ENCODE data around the gene GLB1L3. TPM values are rescaled to one million over a fixed set of nuclear protein-coding genes. Genes with fewer than 3 reads are reported as not detected.
A peak's percentile ranks its signal among the peaks of the same experiment; 100 is the strongest.
"Not testable (repeated sequence)": the region's sequence is repeated elsewhere in the genome, so short reads cannot be mapped to it uniquely, and the experiment has no call there.

The GLB1L3 gene
- total RNA-seq, 2 experiments from 2014 or later = 7.1 to 8.6 TPM

DNA sequence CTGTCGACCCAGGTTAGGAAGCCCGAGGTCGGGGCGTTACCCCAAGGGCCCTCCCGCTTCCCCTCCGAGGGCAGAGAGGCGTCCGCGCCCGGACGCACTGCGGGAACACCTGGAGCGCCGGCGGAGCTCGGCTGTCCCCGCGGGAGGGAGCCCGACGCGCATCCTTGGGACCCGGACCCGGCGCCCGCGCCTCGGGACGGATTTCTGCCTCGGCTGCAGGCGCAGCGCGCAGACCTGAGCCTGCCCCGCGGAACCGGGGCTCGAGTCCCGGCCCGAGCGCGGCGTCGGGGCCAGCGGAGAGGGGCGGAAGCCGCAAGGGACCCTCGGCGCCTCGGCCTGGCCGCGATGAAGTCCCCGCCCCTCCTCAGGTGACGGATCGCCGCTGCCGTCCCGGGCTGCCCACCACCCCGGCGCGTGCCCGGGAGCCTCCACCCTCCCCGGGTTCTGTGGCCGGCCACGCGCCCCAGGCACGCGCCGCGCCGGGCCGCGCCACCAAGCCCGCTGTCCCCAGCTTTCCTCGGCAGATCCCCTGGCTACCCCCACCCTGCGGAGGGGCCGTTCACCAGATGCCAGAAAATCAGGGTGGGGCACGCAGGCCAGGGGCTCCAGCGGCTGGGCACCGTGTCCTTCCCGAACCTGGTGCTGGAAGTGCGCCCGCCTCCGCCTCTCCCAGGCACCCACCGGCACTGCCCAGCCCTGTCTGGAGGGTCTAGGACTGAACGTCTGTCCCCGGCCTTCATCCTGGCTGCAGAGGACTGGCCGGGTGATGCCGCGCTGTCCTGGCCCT, 410 bp downstream of the GLB1L3 start:
- Mint-ChIP-seq H3K4me1 (ENCODE audit: low read depth) (peaks cover 31% of the 10 kb centered on the region), H3K4me3 (peak overlapping the region; percentile 95), H3K27me3 (peaks cover 4% of the 10 kb centered on the region), H3K27ac (peak overlapping the region; percentile 99), H3K36me3 (peaks cover 7% of the 10 kb centered on the region), H3K9me3 (peaks cover 6% of the 10 kb centered on the region)
- intact Hi-C loops (cut with micrococcal nuclease) = loop anchor here (1.0 to 10.0 kb wide), 3 partner anchors 55 to 308 kb away; partner anchors contain the start of genes B3GAT1 and GLB1L2
- no peak for DNase-seq
- POLR2A ChIA-PET = interaction anchor here (1.0 to 5.2 kb wide), 5 partner anchors 23 to 55 kb away, joined by 3 to 45 read pairs (median 6); partner anchors contain the start of genes ACAD8, GLB1L2, NCAPD3 and THYN1
- CTCF ChIA-PET = interaction anchor here (0.6 to 3.9 kb wide), 15 partner anchors 10 to 349 kb away, joined by 3 to 26 read pairs (median 6); partner anchors contain the start of genes ACAD8, GLB1L2, NCAPD3 and THYN1

GRCh38 chr11:134277183-134278001, 1.2 kb downstream of the GLB1L3 start:
- intact Hi-C loops (cut with micrococcal nuclease) = loop anchor here (10.0 kb wide), 2 partner anchors 137 to 307 kb away; partner anchors contain the start of gene B3GAT1
- H3K4me1 Mint-ChIP-seq (ENCODE audit: low read depth) = peaks cover 29% of the 10 kb centered on the region
- ChIA-PET CTCF (interaction anchor here (1.4 to 2.9 kb wide), 3 partner anchors 25 to 70 kb away, joined by 7 to 20 read pairs (median 10); partner anchors contain the start of genes ACAD8, NCAPD3, THYN1 and VPS26B), POLR2A (interaction anchor here (5.2 kb wide), 1 partner anchor 53 kb away, joined by 45 read pairs; the partner anchor contains the start of genes NCAPD3 and VPS26B)
- H3K9me3 Mint-ChIP-seq = peaks cover 6% of the 10 kb centered on the region
- DNase-seq = no peak
- peaks cover 4% of the 10 kb centered on the region for H3K27me3 Mint-ChIP-seq
- peaks cover 7% of the 10 kb centered on the region for H3K36me3 Mint-ChIP-seq
- H3K27ac Mint-ChIP-seq = no peak overlapping the region
- peak overlapping the region; percentile 73 for H3K4me3 Mint-ChIP-seq

DNA sequence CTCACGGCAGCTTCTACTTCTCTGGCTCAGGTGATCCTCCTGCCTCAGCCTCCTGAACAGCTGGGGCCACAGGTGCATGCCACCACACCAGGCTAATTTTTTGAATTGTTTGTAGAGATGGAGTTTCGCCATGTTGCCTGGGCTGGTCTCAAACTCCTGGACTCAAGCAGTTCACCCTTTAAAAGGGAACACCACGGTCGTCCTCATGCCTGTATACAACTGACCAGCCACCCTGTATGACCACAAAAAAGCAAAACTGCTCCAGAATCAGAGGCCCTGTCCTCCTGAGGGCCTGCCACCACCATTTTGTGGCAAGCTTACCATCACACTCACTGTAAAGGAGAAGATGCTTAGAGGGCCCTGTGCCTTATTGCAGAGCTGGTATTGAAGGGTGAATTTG, 2.2 kb downstream of the GLB1L3 start:
- ChIA-PET CTCF (no interaction called here), POLR2A (no interaction called here)
- peaks cover 4% of the 10 kb centered on the region for H3K27me3 Mint-ChIP-seq
- peaks cover 7% of the 10 kb centered on the region for H3K36me3 Mint-ChIP-seq
- H3K27ac Mint-ChIP-seq = no peak overlapping the region
- peaks cover 6% of the 10 kb centered on the region for H3K9me3 Mint-ChIP-seq
- intact Hi-C loops (cut with micrococcal nuclease) = loop anchor here (10.0 kb wide), 2 partner anchors 136 to 306 kb away; partner anchors contain the start of gene B3GAT1
- H3K4me1 Mint-ChIP-seq (ENCODE audit: low read depth) = peaks cover 20% of the 10 kb centered on the region
- no peak overlapping the region for H3K4me3 Mint-ChIP-seq
- DNase-seq = no peak

- H3K36me3 Mint-ChIP-seq; CTCF ChIA-PET; DNase-seq; intact Hi-C loops (cut with micrococcal nuclease); POLR2A ChIA-PET; H3K4me3 Mint-ChIP-seq; H3K9me3 Mint-ChIP-seq; H3K27ac Mint-ChIP-seq; H3K27me3 Mint-ChIP-seq; H3K4me1 Mint-ChIP-seq (ENCODE audit: low read depth): not testable (repeated sequence)
These were observed 5.5 kb downstream of the GLB1L3 start for GRCh38 chr11:134281635-134282034.

- Mint-ChIP-seq H3K27me3 (no peaks in the 10 kb centered on the region), H3K27ac (no peak overlapping the region), H3K9me3 (peaks cover 6% of the 10 kb centered on the region), H3K4me3 (no peak overlapping the region), H3K4me1 (ENCODE audit: low read depth) (no peaks in the 10 kb centered on the region), H3K36me3 (peaks cover 6% of the 10 kb centered on the region)
- CTCF ChIA-PET = no interaction called here
- DNase-seq = no peak
- POLR2A ChIA-PET = no interaction called here
- intact Hi-C loops (cut with micrococcal nuclease) = no loop called here
These were observed 6.2 kb downstream of the GLB1L3 start for GRCh38 chr11:134282121-134283045.

DNA sequence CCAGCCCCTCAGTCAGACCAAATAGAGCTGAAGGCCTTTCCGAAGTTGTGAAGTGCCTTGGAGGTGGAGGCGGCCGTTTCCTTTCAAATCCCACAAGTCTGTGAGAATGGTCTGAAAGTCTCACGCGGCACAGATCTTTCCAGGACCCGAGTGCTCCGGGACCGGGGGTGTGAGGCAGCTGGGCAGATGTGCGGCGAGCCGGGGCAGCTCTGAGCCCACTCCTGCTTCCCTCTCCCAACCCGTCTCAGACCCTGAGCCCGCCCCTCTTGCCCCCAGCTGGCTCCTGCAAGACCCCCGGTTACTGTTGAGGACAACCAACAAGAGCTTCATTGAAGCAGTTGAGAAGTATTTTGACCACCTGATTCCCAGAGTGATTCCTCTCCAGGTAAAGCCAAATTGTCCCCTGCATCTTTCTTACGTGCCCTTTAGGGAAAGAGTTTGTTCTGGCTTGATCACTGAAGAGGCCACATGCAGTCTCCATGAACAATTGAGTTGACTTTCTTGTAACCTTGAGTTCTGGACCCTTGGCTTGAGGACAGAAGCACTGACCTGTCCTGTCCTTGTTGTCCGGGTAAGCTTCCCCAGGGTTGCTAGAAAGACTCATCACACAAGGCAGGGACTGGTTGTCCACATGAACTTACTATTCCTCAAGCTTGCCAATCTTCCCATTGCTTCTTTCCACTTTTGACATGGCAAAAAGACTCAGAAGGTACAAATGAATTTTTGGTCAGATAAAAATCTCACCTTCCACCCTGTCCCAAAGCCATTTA, 7.5 kb downstream of the GLB1L3 start:
- CTCF ChIA-PET = no interaction called here
- Mint-ChIP-seq H3K36me3 (peaks cover 4% of the 10 kb centered on the region), H3K4me3 (no peak overlapping the region), H3K27ac (no peak overlapping the region), H3K4me1 (ENCODE audit: low read depth) (no peaks in the 10 kb centered on the region), H3K27me3 (no peaks in the 10 kb centered on the region), H3K9me3 (peaks cover 1% of the 10 kb centered on the region)
- POLR2A ChIA-PET = no interaction called here
- no peak for DNase-seq
- intact Hi-C loops (cut with micrococcal nuclease) = no loop called here

GRCh38 chr11:134284349-134284748, 8.2 kb downstream of the GLB1L3 start:
- not testable (repeated sequence) for H3K27me3 Mint-ChIP-seq, H3K36me3 Mint-ChIP-seq, DNase-seq

DNA sequence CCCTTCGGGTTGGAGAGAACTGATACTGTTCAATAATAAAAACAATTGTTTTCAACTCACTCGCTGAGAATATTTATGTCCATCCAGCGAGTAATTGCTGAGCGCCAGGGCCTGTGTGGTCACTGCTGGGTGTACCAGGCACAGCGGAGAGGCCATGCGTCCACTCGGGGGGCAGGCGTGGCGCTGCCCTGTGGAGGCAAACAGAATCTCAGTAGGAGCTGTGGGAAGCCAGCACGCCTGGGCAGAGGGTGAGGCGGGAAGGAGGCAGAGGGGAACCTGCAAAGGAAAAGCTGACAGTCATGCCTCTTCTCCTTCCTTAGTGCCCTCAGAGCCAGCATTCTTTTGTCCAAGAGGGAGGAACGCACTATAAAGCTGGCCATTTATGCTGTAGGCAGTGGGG, 11.4 kb downstream of the GLB1L3 start:
- intact Hi-C loops (cut with micrococcal nuclease) = no loop called here
- Mint-ChIP-seq H3K4me1 (ENCODE audit: low read depth) (no peaks in the 10 kb centered on the region), H3K4me3 (no peak overlapping the region), H3K36me3 (peaks cover 2% of the 10 kb centered on the region), H3K27ac (no peak overlapping the region), H3K9me3 (no peaks in the 10 kb centered on the region), H3K27me3 (no peaks in the 10 kb centered on the region)
- no peak for DNase-seq
- POLR2A ChIA-PET = no interaction called here
- CTCF ChIA-PET = no interaction called here

More at GRCh38 chr11:134284349-134284748, 8.2 kb downstream of the GLB1L3 start:
- CTCF ChIA-PET; H3K27ac Mint-ChIP-seq; H3K4me3 Mint-ChIP-seq; H3K9me3 Mint-ChIP-seq; H3K4me1 Mint-ChIP-seq (ENCODE audit: low read depth); intact Hi-C loops (cut with micrococcal nuclease); POLR2A ChIA-PET: not testable (repeated sequence)

DNA sequence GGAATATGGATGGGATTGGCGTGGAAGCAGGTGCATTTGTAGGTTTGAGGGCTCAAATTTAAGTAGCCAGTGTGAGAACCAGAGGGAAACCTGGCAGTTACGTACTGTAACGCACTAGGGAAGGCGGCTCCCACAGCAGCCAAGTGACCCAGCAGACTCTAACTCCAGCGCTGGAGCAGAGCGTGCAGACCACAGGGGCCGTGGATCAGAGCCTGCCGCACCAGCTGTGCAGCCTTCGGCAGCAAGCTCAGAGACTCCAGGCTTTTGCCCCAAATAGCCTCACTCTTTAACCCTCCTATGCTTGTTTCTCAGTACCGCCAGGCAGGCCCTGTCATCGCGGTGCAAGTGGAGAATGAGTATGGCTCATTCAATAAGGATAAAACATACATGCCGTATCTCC, 12.3 kb downstream of the GLB1L3 start:
- H3K9me3 Mint-ChIP-seq = no peaks in the 10 kb centered on the region
- H3K4me3 Mint-ChIP-seq = no peak overlapping the region
- POLR2A ChIA-PET = no interaction called here
- no peaks in the 10 kb centered on the region for H3K4me1 Mint-ChIP-seq (ENCODE audit: low read depth)
- no peak for DNase-seq
- CTCF ChIA-PET = no interaction called here
- peaks cover 2% of the 10 kb centered on the region for H3K36me3 Mint-ChIP-seq
- intact Hi-C loops (cut with micrococcal nuclease) = no loop called here
- H3K27ac Mint-ChIP-seq = no peak overlapping the region
- no peaks in the 10 kb centered on the region for H3K27me3 Mint-ChIP-seq

DNA sequence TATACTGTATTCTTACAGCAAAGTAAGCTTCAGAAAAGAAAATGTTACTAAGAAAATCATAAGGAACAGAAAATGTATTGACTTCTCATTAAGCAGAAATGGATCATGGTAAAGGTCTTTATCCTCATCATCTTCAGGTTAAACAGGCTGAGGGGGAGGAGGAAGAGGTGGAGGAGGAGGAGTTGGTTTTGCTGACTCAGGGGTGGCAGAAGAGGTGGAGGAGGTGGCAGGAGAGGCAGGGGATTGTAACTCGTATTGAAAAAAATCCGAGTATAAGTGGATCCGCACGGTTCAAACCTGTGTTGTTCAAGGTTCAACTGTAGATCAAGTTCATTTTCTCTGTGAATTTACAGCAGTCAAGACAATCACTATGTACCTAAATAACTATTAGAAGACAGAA, 13.0 kb downstream of the GLB1L3 start:
- DNase-seq = no peak
- peaks cover under 1% of the 10 kb centered on the region for H3K36me3 Mint-ChIP-seq
- intact Hi-C loops (cut with micrococcal nuclease) = no loop called here
- POLR2A ChIA-PET = no interaction called here
- CTCF ChIA-PET = no interaction called here
- H3K27ac Mint-ChIP-seq = no peak overlapping the region
- no peaks in the 10 kb centered on the region for H3K9me3 Mint-ChIP-seq
- H3K27me3 Mint-ChIP-seq = no peaks in the 10 kb centered on the region
- H3K4me3 Mint-ChIP-seq = no peak overlapping the region
- no peaks in the 10 kb centered on the region for H3K4me1 Mint-ChIP-seq (ENCODE audit: low read depth)

DNA sequence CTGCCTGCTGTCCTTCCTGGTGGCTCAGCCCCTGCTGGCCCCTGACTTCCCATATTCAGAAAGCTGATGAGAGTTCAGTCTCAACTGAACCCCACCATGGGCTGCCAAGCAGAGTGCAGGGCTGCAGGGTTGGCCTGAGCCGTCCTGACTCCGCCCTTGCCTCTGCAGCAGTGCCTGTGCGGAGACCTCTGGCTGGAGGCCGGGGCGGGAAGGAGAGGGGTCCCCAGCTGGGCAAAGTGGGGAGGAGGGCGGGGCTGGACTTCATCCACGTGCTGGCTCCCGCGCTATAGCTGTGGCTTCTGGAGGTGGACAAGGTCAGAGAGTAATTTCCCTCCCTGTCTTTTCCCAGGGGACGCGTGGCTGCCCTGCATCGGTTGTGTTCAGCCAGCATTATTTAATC, 13.6 kb downstream of the GLB1L3 start:
- POLR2A ChIA-PET = no interaction called here
- DNase-seq = no peak
- no peak overlapping the region for H3K27ac Mint-ChIP-seq
- CTCF ChIA-PET = no interaction called here
- no peaks in the 10 kb centered on the region for H3K27me3 Mint-ChIP-seq
- intact Hi-C loops (cut with micrococcal nuclease) = no loop called here
- peaks cover 3% of the 10 kb centered on the region for H3K36me3 Mint-ChIP-seq
- no peaks in the 10 kb centered on the region for H3K9me3 Mint-ChIP-seq
- no peaks in the 10 kb centered on the region for H3K4me1 Mint-ChIP-seq (ENCODE audit: low read depth)
- no peak overlapping the region for H3K4me3 Mint-ChIP-seq
